GM12878 (cell line): Measurements from ENCODE around the gene CHP2.

Experiments
- CEBPB ChIP-seq, 2 experiments: fragments of 150-350 bp in 1 of 2; IDR thresholded peaks; 2 replicates each; pipeline ENCODE4 v1.6.1; 2012 to 2014; ENCODE audit warnings: low read depth in 2 of 2, low read length in 2 of 2, borderline replicate concordance in 1 of 2, inconsistent platforms in 1 of 2
- CHD2 ChIP-seq: IDR thresholded peaks from 2 replicates; pipeline ENCODE4 v1.6.1; 2011; ENCODE audit warnings: low read depth, low read length, improper control_type of control experiment, borderline replicate concordance
- CREB1 ChIP-seq: IDR thresholded peaks from 2 replicates; pipeline ENCODE4 v1.6.1; 2012; ENCODE audit warnings: low read depth, mild to moderate bottlenecking, inconsistent platforms
- JUNB ChIP-seq: IDR thresholded peaks from 2 replicates; pipeline ENCODE4 v1.6.1; 2016; ENCODE audit warnings: antibody characterized with exemption, mild to moderate bottlenecking
- JUND ChIP-seq: IDR thresholded peaks from 2 replicates; pipeline ENCODE4 v1.6.1; 2012; ENCODE audit warnings: low read depth, mild to moderate bottlenecking, low read length, improper control_type of control experiment, moderate library complexity
- MYB ChIP-seq: fragments of 150-350 bp; IDR thresholded peaks from 2 replicates; pipeline ENCODE4 v1.6.1; 2014; ENCODE audit warnings: mild to moderate bottlenecking, low read depth, low read length, borderline replicate concordance
- SIN3A ChIP-seq: IDR thresholded peaks from 2 replicates; pipeline ENCODE4 v1.6.1; 2012; ENCODE audit warnings: low read depth, low read length, improper control_type of control experiment
- TAF1 ChIP-seq: IDR thresholded peaks from 2 replicates; pipeline ENCODE4 v1.6.1; 2011; ENCODE audit warnings: mild to moderate bottlenecking, low read depth, low read length, borderline replicate concordance
- TF ChIP-seq, protein P1 (sequence below), 3 experiments: IDR thresholded peaks in 2 of 3; conservative IDR thresholded peaks in 1 of 3; 2 replicates each; pipeline ENCODE4 v1.5.1; 2011; ENCODE audit warnings: low read depth in 3 of 3, low read length in 3 of 3, mild to moderate bottlenecking in 3 of 3, control low read depth in 2 of 3, moderate library complexity in 2 of 3, inconsistent platforms in 1 of 3, mixed read lengths in 1 of 3; ENCODE audit not compliant: control insufficient read depth in 2 of 3, insufficient read depth in 1 of 3; ENCODE audit errors: extremely low read depth in 1 of 3
- TF ChIP-seq, protein P2 (sequence below): IDR thresholded peaks from 2 replicates; pipeline ENCODE4 v1.6.1; 2012; ENCODE audit warnings: low read length, inconsistent platforms

GRCh38 chr16:23768581-23768980 lies 13.8 kb downstream of the CHP2 start:
- TF ChIP-seq, protein P1, sequence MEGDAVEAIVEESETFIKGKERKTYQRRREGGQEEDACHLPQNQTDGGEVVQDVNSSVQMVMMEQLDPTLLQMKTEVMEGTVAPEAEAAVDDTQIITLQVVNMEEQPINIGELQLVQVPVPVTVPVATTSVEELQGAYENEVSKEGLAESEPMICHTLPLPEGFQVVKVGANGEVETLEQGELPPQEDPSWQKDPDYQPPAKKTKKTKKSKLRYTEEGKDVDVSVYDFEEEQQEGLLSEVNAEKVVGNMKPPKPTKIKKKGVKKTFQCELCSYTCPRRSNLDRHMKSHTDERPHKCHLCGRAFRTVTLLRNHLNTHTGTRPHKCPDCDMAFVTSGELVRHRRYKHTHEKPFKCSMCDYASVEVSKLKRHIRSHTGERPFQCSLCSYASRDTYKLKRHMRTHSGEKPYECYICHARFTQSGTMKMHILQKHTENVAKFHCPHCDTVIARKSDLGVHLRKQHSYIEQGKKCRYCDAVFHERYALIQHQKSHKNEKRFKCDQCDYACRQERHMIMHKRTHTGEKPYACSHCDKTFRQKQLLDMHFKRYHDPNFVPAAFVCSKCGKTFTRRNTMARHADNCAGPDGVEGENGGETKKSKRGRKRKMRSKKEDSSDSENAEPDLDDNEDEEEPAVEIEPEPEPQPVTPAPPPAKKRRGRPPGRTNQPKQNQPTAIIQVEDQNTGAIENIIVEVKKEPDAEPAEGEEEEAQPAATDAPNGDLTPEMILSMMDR (IDR thresholded peaks at IDR 0.05 in 2 of 3, conservative IDR thresholded peaks at IDR 0.05 in 1 of 3; ENCODE audit: control insufficient read depth in 2 of 3, extremely low read depth in 1 of 3, insufficient read depth in 1 of 3, low read depth in 3 of 3, low read length in 3 of 3) = no peak
- TF ChIP-seq CHD2 (no peak), MYB (no peak), JUND (no peak), TAF1 (no peak), CREB1 (no peak), SIN3A (no peak), CEBPB (IDR thresholded peaks at IDR 0.05; ENCODE audit: borderline replicate concordance in 1 of 2, low read depth in 2 of 2, low read length in 2 of 2) (no peak), JUNB (no peak)
- TF ChIP-seq, protein P2, sequence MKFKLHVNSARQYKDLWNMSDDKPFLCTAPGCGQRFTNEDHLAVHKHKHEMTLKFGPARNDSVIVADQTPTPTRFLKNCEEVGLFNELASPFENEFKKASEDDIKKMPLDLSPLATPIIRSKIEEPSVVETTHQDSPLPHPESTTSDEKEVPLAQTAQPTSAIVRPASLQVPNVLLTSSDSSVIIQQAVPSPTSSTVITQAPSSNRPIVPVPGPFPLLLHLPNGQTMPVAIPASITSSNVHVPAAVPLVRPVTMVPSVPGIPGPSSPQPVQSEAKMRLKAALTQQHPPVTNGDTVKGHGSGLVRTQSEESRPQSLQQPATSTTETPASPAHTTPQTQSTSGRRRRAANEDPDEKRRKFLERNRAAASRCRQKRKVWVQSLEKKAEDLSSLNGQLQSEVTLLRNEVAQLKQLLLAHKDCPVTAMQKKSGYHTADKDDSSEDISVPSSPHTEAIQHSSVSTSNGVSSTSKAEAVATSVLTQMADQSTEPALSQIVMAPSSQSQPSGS = no peak
